Stimulated activated effector memory CD8-positive, alpha-beta T cell treated with anti-CD3 and anti-CD28 coated beads, Interleukin-12 subunit alpha, Interleukin-12 subunit beta, amount 100 ng/mL, for 72 hours (primary cell): ENCODE measurements around the gene APOA5.
"Not testable (repeated sequence)": the region's sequence is repeated elsewhere in the genome, so short reads cannot be mapped to it uniquely, and the experiment has no call there.

ENCODE experiments used
- ATAC-seq: fragments of 150-1000 bp; cut with Tn5 transposase; 2 replicates; pipeline ENCODE4 v1.10.0; 2021
- DNase-seq, 2 donors: peaks; one replicate each; pipeline ENCODE4 v3.0.0; 2021 to 2022; ENCODE audit warnings: low spot score in 2 of 2
- H3K27ac Mint-ChIP-seq: one replicate; pipeline ENCODE4 v1.8.0; 2022; ENCODE audit warnings: mild to moderate bottlenecking, mixed read lengths
- H3K36me3 Mint-ChIP-seq: one replicate; pipeline ENCODE4 v1.8.0; 2022; ENCODE audit warnings: mild to moderate bottlenecking, mixed read lengths
- H3K4me1 Mint-ChIP-seq: one replicate; pipeline ENCODE4 v1.8.0; 2022; ENCODE audit warnings: mixed read lengths
- H3K4me3 Mint-ChIP-seq: one replicate; pipeline ENCODE4 v1.8.0; 2022; ENCODE audit warnings: mild to moderate bottlenecking, mixed read lengths
- H3K9me3 Mint-ChIP-seq: one replicate; pipeline ENCODE4 v1.8.0; 2022; ENCODE audit warnings: mixed read lengths

APOA5 gene

GRCh38 chr11:116774661-116775060 is 17.0 kb downstream of the APOA5 start:
- no peak for ATAC-seq
- H3K27ac Mint-ChIP-seq, result no peak overlapping the region
- no peak overlapping the region for H3K4me3 Mint-ChIP-seq
- H3K36me3 Mint-ChIP-seq, result peaks cover 90% of the 10 kb centered on the region
- H3K4me1 Mint-ChIP-seq, result peaks cover 50% of the 10 kb centered on the region
- no peak for DNase-seq
- H3K9me3 Mint-ChIP-seq, result no peaks in the 10 kb centered on the region

- peak; percentile 64 for ATAC-seq
- Mint-ChIP-seq H3K36me3 (peaks cover 90% of the 10 kb centered on the region), H3K4me1 (peaks cover 42% of the 10 kb centered on the region), H3K4me3 (peak overlapping the region; percentile 96), H3K9me3 (no peaks in the 10 kb centered on the region), H3K27ac (peak overlapping the region; percentile 97)
- DNase-seq, result no peak
These were observed 18.2 kb downstream of the APOA5 start for GRCh38 chr11:116773203-116774097.

GRCh38 chr11:116772443-116773202 is 19.1 kb downstream of the APOA5 start, which contains the start of gene BUD13:
TSS of gene BUD13 (minus strand) at chr11:116772987. CDS start at chr11:116772964, 23 bp downstream.
- H3K27ac Mint-ChIP-seq, result peak within 1 kb of the TSS; percentile 97
- H3K36me3 Mint-ChIP-seq, result peaks cover 90% of the 10 kb centered on the region
- DNase-seq, result peak; percentile 91 to 97
- H3K9me3 Mint-ChIP-seq, result no peaks in the 10 kb centered on the region
- peak; percentile 95 for ATAC-seq
- peak within 1 kb of the TSS; percentile 96 for H3K4me3 Mint-ChIP-seq
- H3K4me1 Mint-ChIP-seq, result peaks cover 34% of the 10 kb centered on the region

GRCh38 chr11:116771935-116772334 is 19.7 kb downstream of the APOA5 start:
- ATAC-seq (no peak), DNase-seq (no peak)
- Mint-ChIP-seq H3K4me3 (peak overlapping the region; percentile 96), H3K4me1 (peaks cover 32% of the 10 kb centered on the region), H3K9me3 (no peaks in the 10 kb centered on the region), H3K36me3 (peaks cover 90% of the 10 kb centered on the region), H3K27ac (peak overlapping the region; percentile 97)

GRCh38 chr11:116762132-116762531 is 29.5 kb downstream of the APOA5 start:
- ATAC-seq, result no peak
- no peak for DNase-seq
- peak overlapping the region; percentile 59 for H3K27ac Mint-ChIP-seq
- H3K9me3 Mint-ChIP-seq, result no peaks in the 10 kb centered on the region
- no peak overlapping the region for H3K4me3 Mint-ChIP-seq
- peaks cover 21% of the 10 kb centered on the region for H3K36me3 Mint-ChIP-seq
- no peaks in the 10 kb centered on the region for H3K4me1 Mint-ChIP-seq

GRCh38 chr11:116756044-116756443 is 35.6 kb downstream of the APOA5 start:
- H3K9me3 Mint-ChIP-seq, DNase-seq, ATAC-seq, H3K4me1 Mint-ChIP-seq, H3K4me3 Mint-ChIP-seq, H3K36me3 Mint-ChIP-seq: not testable (repeated sequence)
- H3K27ac Mint-ChIP-seq, result peak overlapping the region; percentile 52

GRCh38 chr11:116750070-116750718 is 41.5 kb downstream of the APOA5 start:
- H3K36me3 Mint-ChIP-seq, result no peaks in the 10 kb centered on the region
- ATAC-seq (no peak), DNase-seq (no peak)
- H3K4me1 Mint-ChIP-seq, result no peaks in the 10 kb centered on the region
- H3K27ac Mint-ChIP-seq, result no peak overlapping the region
- no peaks in the 10 kb centered on the region for H3K9me3 Mint-ChIP-seq
- H3K4me3 Mint-ChIP-seq, result no peak overlapping the region

- Mint-ChIP-seq H3K36me3 (peaks cover 6% of the 10 kb centered on the region), H3K9me3 (no peaks in the 10 kb centered on the region), H3K4me1 (peaks cover 8% of the 10 kb centered on the region), H3K27ac (no peak overlapping the region), H3K4me3 (no peak overlapping the region)
- ATAC-seq (peak; percentile 47), DNase-seq (no peak)
These were observed 49.6 kb downstream of the APOA5 start for GRCh38 chr11:116742104-116742503.

- DNase-seq (no peak), ATAC-seq (no peak)
- H3K36me3 Mint-ChIP-seq, result peaks cover 6% of the 10 kb centered on the region
- no peak overlapping the region for H3K27ac Mint-ChIP-seq
- peaks cover 8% of the 10 kb centered on the region for H3K4me1 Mint-ChIP-seq
- no peaks in the 10 kb centered on the region for H3K9me3 Mint-ChIP-seq
- no peak overlapping the region for H3K4me3 Mint-ChIP-seq
These were observed 50.9 kb downstream of the APOA5 start for GRCh38 chr11:116740741-116741140.
